ENCODE data around the gene KCNG2. TPM values are rescaled to one million over a fixed set of nuclear protein-coding genes. Genes with fewer than 3 reads are reported as not detected.

The KCNG2 gene
- total and polyA plus RNA-seq, 10 of the 15 experiments (the other 5 are each of a cell fraction or from before 2014, with no cell fraction given), result 0.20 to 0.23 TPM; not detected in 8

DNA sequence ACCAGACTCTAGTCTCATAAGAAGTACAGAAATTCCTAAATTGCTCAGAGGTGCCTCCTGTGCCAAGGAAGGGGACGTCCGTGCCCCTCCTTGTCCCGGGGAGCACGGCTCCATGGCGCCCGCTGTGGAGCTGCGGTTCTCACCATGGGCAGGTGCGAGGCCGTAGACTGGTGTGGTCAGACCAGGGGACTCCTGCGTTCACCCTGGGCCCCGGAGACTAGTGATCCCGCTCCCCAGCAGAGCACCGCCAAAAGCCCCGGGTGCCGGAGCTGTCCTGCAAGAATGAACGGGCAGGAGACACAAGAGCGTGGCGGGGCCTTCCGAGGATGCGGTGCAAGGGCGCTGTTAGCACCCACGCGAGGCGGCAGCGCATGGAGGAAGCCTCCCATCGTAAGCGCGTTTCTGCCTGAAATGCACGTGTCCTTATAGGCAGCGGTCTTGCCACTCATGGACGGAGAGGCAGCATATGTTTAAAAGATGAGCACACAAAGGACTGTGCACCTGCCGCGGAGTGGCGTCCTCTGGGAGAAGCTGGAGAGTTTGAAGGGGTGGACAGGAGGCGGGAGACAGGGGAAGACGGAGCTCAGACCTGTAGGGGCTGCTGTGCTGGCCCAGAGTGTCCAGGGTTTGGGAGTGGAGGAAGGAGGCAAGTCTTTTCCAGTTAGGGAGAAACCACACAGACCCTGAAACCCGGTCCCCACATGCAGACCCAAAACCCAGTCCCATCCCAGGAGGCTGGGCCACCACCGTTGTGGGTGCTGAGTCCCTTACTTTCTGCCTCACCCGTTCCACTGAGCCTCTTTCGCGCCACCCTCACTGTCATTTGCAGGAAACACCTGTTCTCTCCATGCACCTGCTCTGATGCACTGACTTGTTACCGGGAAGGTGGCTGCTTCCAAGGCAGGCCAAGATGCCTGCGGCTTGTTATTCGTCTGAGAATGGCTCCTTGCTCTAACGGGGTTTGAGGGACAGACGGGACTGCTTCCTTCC, 7.5 kb upstream of the KCNG2 start:
- H3K27me3 ChIP-seq (replicated peaks in 1 of 2; ENCODE audit: control insufficient read depth in 2 of 2, insufficient read depth in 2 of 2, low read length in 1 of 2), result peaks cover 0 to 2% of the 10 kb centered on the region in 2 experiments; a peak in 2 of 4 replicates

More for the DNA sequence above, 7.5 kb upstream of the KCNG2 start:
- H3K9me3 ChIP-seq (replicated peaks; ENCODE audit: control insufficient read depth, insufficient read depth, low read length), result no peaks in the 10 kb centered on the region; the same call in 2 of the 3 replicates
- RAD21 ChIA-PET (ENCODE audit: unreplicated experiment), result no interaction called here
- ATAC-seq (no peak), DNase-seq (ENCODE audit: low read depth, low spot score) (no peak), FAIRE-seq (no peak)
- H3K4me3 ChIP-seq, result no peak overlapping the region
- intact Hi-C loops (cut with micrococcal nuclease; ENCODE audit: unreplicated experiment), result loop anchor here (10.0 kb wide), 1 partner anchor 195 kb away; the partner anchor contains the start of gene TXNL4A
- no peak for TF ChIP-seq TAF1 (IDR thresholded peaks at IDR 0.05; ENCODE audit: borderline replicate concordance, low read depth, low read length)
- TF ChIP-seq NFXL1 (IDR thresholded peaks at IDR 0.05; ENCODE audit: borderline replicate concordance), result no peak
- no peak for TF ChIP-seq BACH1 (IDR thresholded peaks at IDR 0.05; ENCODE audit: borderline replicate concordance)
- TF ChIP-seq POLR2AphosphoS2 (IDR thresholded peaks at IDR 0.05; ENCODE audit: low read depth, low read length), result no peak
- no peak for TF ChIP-seq ZSCAN29 (IDR thresholded peaks at IDR 0.05)
- TF ChIP-seq YBX1 (IDR thresholded peaks at IDR 0.05), result no peak
- no peak for TF ChIP-seq GABPA (IDR thresholded peaks at IDR 0.05; ENCODE audit: low read depth)
- no peak for TF ChIP-seq TBL1XR1 (IDR thresholded peaks at IDR 0.05; ENCODE audit: low read depth, low read length)
- TF ChIP-seq SIN3A (IDR thresholded peaks at IDR 0.05; ENCODE audit: low read depth, low read length), result no peak
- POLR2A ChIA-PET, result no interaction called here
- H3K79me2 ChIP-seq (ENCODE audit: control insufficient read depth, insufficient read depth, low read length), result no peaks in the 10 kb centered on the region
- SMC1A ChIA-PET (ENCODE audit: uncharacterized antibody, unreplicated experiment), result no interaction called here
- no peak overlapping the region for H2AFZ ChIP-seq (ENCODE audit: control insufficient read depth, low read depth, low read length)
- no peaks in the 10 kb centered on the region for H3K4me1 ChIP-seq (ENCODE audit: control insufficient read depth, insufficient read depth, low read length)
- 63% methylated on average over 46 of the region's 46 CpGs for WGBS (ENCODE audit: insufficient coverage, insufficient replicate concordance, low lambda C conversion rate, missing lambda C conversion rate)
- H4K20me1 ChIP-seq (ENCODE audit: control insufficient read depth, insufficient read depth), result no peaks in the 10 kb centered on the region
- H3K27ac ChIP-seq (ENCODE audit: control insufficient read depth, insufficient read depth), result no peak overlapping the region
- no peak overlapping the region for H3K9ac ChIP-seq (ENCODE audit: control insufficient read depth, insufficient read depth, low read length)
- in situ Hi-C loops (cut with MboI), result no loop called here
- no peak overlapping the region for H3K4me2 ChIP-seq (ENCODE audit: control insufficient read depth, insufficient read depth)
- BruUV-seq (replicated peaks), result no TSS peak
- no peaks in the 10 kb centered on the region for H3K36me3 ChIP-seq (ENCODE audit: control insufficient read depth in 2 of 2, insufficient read depth in 2 of 2, low read length in 1 of 2)
- CTCF ChIA-PET, result no interaction called here

All from GM12878 (cell line).